GM23338 (cell line): ENCODE measurements around the gene STK32C. TPM values are rescaled to one million over a fixed set of nuclear protein-coding genes. Genes with fewer than 3 reads are reported as not detected.

Experiments used
- ATAC-seq: fragments of 200-7000 bp; cut with Tn5 transposase; 3 replicates; pipeline ENCODE4 v1.9.1; 2020
- DNase-seq: peaks from one replicate; pipeline ENCODE4 v3.0.0-alpha.2; 2015; ENCODE audit warnings: low spot score
- H2AFZ ChIP-seq: fragments of 200-600 bp; sonication (generic); 2 replicates; pipeline ENCODE4 v1.8.0; 2016; ENCODE audit warnings: antibody characterized with exemption, mild to moderate bottlenecking, moderate library complexity
- H3F3A ChIP-seq: fragments of 200-600 bp; sonication (generic); replicated peaks from 2 replicates; pipeline ENCODE4 v1.8.0; 2017; ENCODE audit warnings: antibody characterized with exemption, mixed run types, low read depth
- H3K27ac ChIP-seq: fragments of 200-600 bp; sonication (generic); 2 replicates; pipeline ENCODE4 v1.6.1; 2016; ENCODE audit warnings: low read depth
- H3K27me3 ChIP-seq: fragments of 200-600 bp; sonication (generic); 2 replicates; pipeline ENCODE4 v1.8.0; 2016; ENCODE audit warnings: mild to moderate bottlenecking, mixed run types, moderate library complexity; ENCODE audit not compliant: insufficient read depth
- H3K36me3 ChIP-seq: fragments of 200-600 bp; sonication (generic); 2 replicates; pipeline ENCODE4 v1.8.0; 2016; ENCODE audit warnings: mild to moderate bottlenecking; ENCODE audit not compliant: insufficient read depth
- H3K4me1 ChIP-seq: fragments of 200-600 bp; sonication (generic); 2 replicates; pipeline ENCODE4 v1.8.0; 2016; ENCODE audit warnings: mild to moderate bottlenecking, moderate library complexity; ENCODE audit not compliant: insufficient read depth
- H3K4me2 ChIP-seq: fragments of 200-600 bp; sonication (generic); 2 replicates; pipeline ENCODE4 v1.7.1; 2017; ENCODE audit warnings: mixed run types
- H3K4me3 ChIP-seq: fragments of 200-600 bp; sonication (generic); 2 replicates; pipeline ENCODE4 v1.6.1; 2016; ENCODE audit warnings: mixed run types
- H3K79me2 ChIP-seq: fragments of 200-600 bp; sonication (generic); replicated peaks from 2 replicates; pipeline ENCODE4 v1.8.0; 2017; ENCODE audit warnings: mild to moderate bottlenecking; ENCODE audit not compliant: insufficient read depth
- H3K9me2 ChIP-seq: fragments of 200-600 bp; sonication (generic); 2 replicates; pipeline ENCODE4 v1.8.0; 2017; ENCODE audit not compliant: insufficient read depth
- H4K20me1 ChIP-seq: fragments of 200-600 bp; sonication (generic); replicated peaks from 2 replicates; pipeline ENCODE4 v1.8.0; 2017; ENCODE audit warnings: mild to moderate bottlenecking; ENCODE audit not compliant: insufficient read depth
- H3K27ac Mint-ChIP-seq: 2 replicates; pipeline ENCODE4 v1.8.0; 2020; ENCODE audit warnings: inconsistent platforms, mild to moderate bottlenecking, moderate library complexity, mixed read lengths
- H3K27me3 Mint-ChIP-seq: 3 replicates; pipeline ENCODE4 v1.8.0; 2022; ENCODE audit warnings: low read depth, mild to moderate bottlenecking, moderate library complexity, mixed read lengths, inconsistent platforms; ENCODE audit not compliant: insufficient read depth, poor library complexity
- H3K36me3 Mint-ChIP-seq: 3 replicates; pipeline ENCODE4 v1.8.0; 2021; ENCODE audit warnings: low read depth, mild to moderate bottlenecking, inconsistent platforms, moderate library complexity, mixed read lengths
- H3K4me1 Mint-ChIP-seq: 3 replicates; pipeline ENCODE4 v1.8.0; 2020; ENCODE audit warnings: mild to moderate bottlenecking, inconsistent platforms, mixed read lengths
- H3K4me3 Mint-ChIP-seq: 3 replicates; pipeline ENCODE4 v1.8.0; 2021; ENCODE audit warnings: moderate library complexity, mild to moderate bottlenecking, inconsistent platforms, mixed read lengths
- H3K9me3 Mint-ChIP-seq: 3 replicates; pipeline ENCODE4 v1.8.0; 2020; ENCODE audit warnings: moderate library complexity, mild to moderate bottlenecking, inconsistent platforms, mixed read lengths
- CREB1 ChIP-seq: fragments of 250-450 bp; sonication (Bioruptor Pico); IDR thresholded peaks from 2 replicates; pipeline ENCODE4 v1.5.0; 2020; ENCODE audit warnings: low read depth, mild to moderate bottlenecking, moderate library complexity
- CTCF ChIP-seq, 2 experiments: fragments of 200-600 bp in 1 of 2; sonication (generic) in 1 of 2; conservative IDR thresholded peaks; 2 replicates each; pipeline versions ENCODE4 v1.5.1 to v1.6.1; 2016 to 2017; ENCODE audit warnings: antibody characterized with exemption in 2 of 2, low read depth in 2 of 2, mild to moderate bottlenecking in 2 of 2, moderate library complexity in 1 of 2
- EZH2 ChIP-seq: fragments of 200-600 bp; sonication (generic); IDR thresholded peaks from one replicate; pipeline ENCODE4 v1.8.0; 2017; ENCODE audit warnings: antibody characterized with exemption, mild to moderate bottlenecking, low read depth; ENCODE audit not compliant: unreplicated experiment
- ZNF331 ChIP-seq: fragments of 250-450 bp; sonication (Bioruptor Pico); IDR thresholded peaks from 2 replicates; pipeline ENCODE4 v1.5.0; 2020; ENCODE audit warnings: low read depth, mild to moderate bottlenecking, moderate library complexity
- ZNF462 ChIP-seq: fragments of 250-450 bp; sonication (Bioruptor Pico); IDR thresholded peaks from 2 replicates; pipeline ENCODE4 v1.5.0; 2020; ENCODE audit warnings: mild to moderate bottlenecking, moderate library complexity
- polyA plus RNA-seq: library from polyadenylated mRNA; unstranded; fragments of >200 nt; fragmentation: Nextera tagmentation; extraction: Ambion mirVana; gene quantifications from 2 replicates; pipeline ENCODE4 v1.2.1, GENCODE V29; 2016
- total RNA-seq: library from RNA; depleted of rRNA; stranded (reverse); fragments of >200 nt; shearing (Covaris generic); gene quantifications from 2 replicates; pipeline ENCODE4 v1.2.3, GENCODE V29; 2014

The STK32C gene
- total and polyA plus RNA-seq, 2 experiments from 2014 or later, result 10.2 to 20.5 TPM

GRCh38 chr10:132224343-132225072 lies 83.2 kb downstream of the STK32C start (continued):
- no peak for TF ChIP-seq ZNF462

GRCh38 chr10:132223611-132224342 lies 84.0 kb downstream of the STK32C start:
- Histone ChIP-seq H4K20me1 (no peaks in the 10 kb centered on the region), H3F3A (no peaks in the 10 kb centered on the region), H3K27ac (no peak overlapping the region), H3K27me3 (no peaks in the 10 kb centered on the region), H3K79me2 (no peaks in the 10 kb centered on the region), H3K36me3 (no peaks in the 10 kb centered on the region), H3K4me1 (no peaks in the 10 kb centered on the region), H3K9me2 (no peaks in the 10 kb centered on the region), H3K4me2 (no peak overlapping the region), H3K4me3 (no peak overlapping the region), H2AFZ (no peak overlapping the region)
- H3K27ac Mint-ChIP-seq, result no peak overlapping the region
- no peak overlapping the region for H3K4me3 Mint-ChIP-seq
- H3K36me3 Mint-ChIP-seq, result peaks cover 13% of the 10 kb centered on the region; the same call in 2 of the 3 replicates
- ATAC-seq (no peak; the same call in 2 of the 3 replicates), DNase-seq (no peak)
- no peaks in the 10 kb centered on the region for H3K4me1 Mint-ChIP-seq
- peaks cover 7% of the 10 kb centered on the region for H3K9me3 Mint-ChIP-seq
- H3K27me3 Mint-ChIP-seq, result peaks cover 4% of the 10 kb centered on the region
- TF ChIP-seq ZNF331 (CRISPR knock-in tag) (no peak), ZNF462 (no peak), CTCF (conservative IDR thresholded peaks at IDR 0.05; ENCODE audit: low read depth in 2 of 2) (no peak), EZH2 (no peak), CREB1 (CRISPR knock-in tag) (no peak)
